Measurements from ENCODE around the gene CCDC112. TPM values are rescaled to one million over a fixed set of nuclear protein-coding genes. Genes with fewer than 3 reads are reported as not detected.

Gene CCDC112
- total RNA-seq, 2 experiments from 2014 or later, result 9.7 to 15.8 TPM

GRCh38 chr5:115262011-115262320 is 34.5 kb downstream of the CCDC112 start:
- Histone ChIP-seq H3K9me3 (ENCODE audit: low read length) (no peaks in the 10 kb centered on the region), H3K27ac (ENCODE audit: low read depth, low read length, poor library complexity, severe bottlenecking) (peak overlapping the region; percentile 70), H3K4me2 (ENCODE audit: low read length) (peak overlapping the region; percentile 76), H3K4me1 (ENCODE audit: insufficient read depth, low read length, poor library complexity, severe bottlenecking) (peaks cover 34% of the 10 kb centered on the region), H4K20me1 (ENCODE audit: insufficient read depth, low read length) (peaks cover 12% of the 10 kb centered on the region; the same call in 1 of the 2 replicates), H3K36me3 (ENCODE audit: insufficient read depth, low read length) (peaks cover 24% of the 10 kb centered on the region), H3K4me3 (ENCODE audit: low read depth, low read length, poor library complexity, severe bottlenecking) (peak overlapping the region; percentile 83), H3K79me2 (ENCODE audit: insufficient read depth, low read depth, low read length) (peaks cover 50% of the 10 kb centered on the region), H3K9me2 (ENCODE audit: insufficient read depth, low read length) (no peaks in the 10 kb centered on the region), H2AFZ (ENCODE audit: low read length) (peak overlapping the region; percentile 91)
- no peak for DNase-seq (ENCODE audit: low spot score)
- ChIA-PET POLR2A (interaction anchor here (0.7 to 2.8 kb wide), 10 partner anchors 8 to 50 kb away, joined by 3 to 32 read pairs (median 4); partner anchors contain the start of gene CCDC112), CTCF (ENCODE audit: unreplicated experiment) (no interaction called here)
- BruUV-seq (replicated peaks), result no TSS peak
- TF ChIP-seq EZH2phosphoT487 (IDR thresholded peaks at IDR 0.05; ENCODE audit: borderline replicate concordance, low read depth, low read length) (no peak), CTCF (conservative IDR thresholded peaks at IDR 0.05; ENCODE audit: low read length) (no peak)
- intact Hi-C loops (cut with micrococcal nuclease; ENCODE audit: unreplicated experiment), result loop anchor here (1.0 to 2.0 kb wide), 4 partner anchors 34 to 583 kb away; partner anchors contain the start of genes CCDC112 and TMED7

DNA sequence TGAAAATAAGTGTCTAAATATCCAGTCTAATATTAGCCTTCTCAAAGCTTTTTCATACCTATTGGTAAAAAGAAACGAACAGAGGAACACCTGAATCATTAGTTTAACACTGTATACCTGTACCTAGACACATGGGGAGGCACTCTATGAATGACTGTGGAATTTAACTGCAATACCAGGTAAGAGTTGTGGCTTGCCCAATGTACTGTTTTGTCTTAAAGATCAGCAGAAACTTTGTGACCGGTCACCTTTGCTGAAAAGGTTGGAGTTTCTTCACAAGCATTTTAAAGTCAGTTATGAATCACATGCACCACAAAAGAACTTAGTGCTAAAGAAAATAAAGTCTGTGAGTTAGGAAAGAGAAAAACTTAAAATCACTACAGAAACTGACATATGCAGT is 36.2 kb downstream of the CCDC112 start:
- H3K4me1 ChIP-seq (ENCODE audit: insufficient read depth, low read length, poor library complexity, severe bottlenecking), result peaks cover 30% of the 10 kb centered on the region
- CTCF ChIA-PET (ENCODE audit: unreplicated experiment), result no interaction called here

More for the DNA sequence above, 36.2 kb downstream of the CCDC112 start:
- peak overlapping the region; percentile 83 for H3K4me3 ChIP-seq (ENCODE audit: low read depth, low read length, poor library complexity, severe bottlenecking)
- no peaks in the 10 kb centered on the region for H3K9me3 ChIP-seq (ENCODE audit: low read length)
- TF ChIP-seq CTCF (conservative IDR thresholded peaks at IDR 0.05; ENCODE audit: low read length), result no peak
- no peak for TF ChIP-seq EZH2phosphoT487 (IDR thresholded peaks at IDR 0.05; ENCODE audit: borderline replicate concordance, low read depth, low read length)
- POLR2A ChIA-PET, result interaction anchor here (0.6 to 2.2 kb wide), 5 partner anchors 11 to 1393 kb away, joined by 3 to 8 read pairs (median 4); no protein-coding TSS in a partner anchor
- no peaks in the 10 kb centered on the region for H3K9me2 ChIP-seq (ENCODE audit: insufficient read depth, low read length)
- intact Hi-C loops (cut with micrococcal nuclease; ENCODE audit: unreplicated experiment), result no loop called here
- H3K4me2 ChIP-seq (ENCODE audit: low read length), result peak overlapping the region; percentile 76
- no TSS peak for BruUV-seq (replicated peaks)
- no peak overlapping the region for H3K27ac ChIP-seq (ENCODE audit: low read depth, low read length, poor library complexity, severe bottlenecking)
- no peak for DNase-seq (ENCODE audit: low spot score)
- peaks cover 12% of the 10 kb centered on the region; the same call in 1 of the 2 replicates for H4K20me1 ChIP-seq (ENCODE audit: insufficient read depth, low read length)
- peaks cover 35% of the 10 kb centered on the region for H3K36me3 ChIP-seq (ENCODE audit: insufficient read depth, low read length)
- no peak overlapping the region for H2AFZ ChIP-seq (ENCODE audit: low read length)
- peaks cover 67% of the 10 kb centered on the region for H3K79me2 ChIP-seq (ENCODE audit: insufficient read depth, low read depth, low read length)
